ENCODE data around the gene TTLL7.

Gene TTLL7

DNA sequence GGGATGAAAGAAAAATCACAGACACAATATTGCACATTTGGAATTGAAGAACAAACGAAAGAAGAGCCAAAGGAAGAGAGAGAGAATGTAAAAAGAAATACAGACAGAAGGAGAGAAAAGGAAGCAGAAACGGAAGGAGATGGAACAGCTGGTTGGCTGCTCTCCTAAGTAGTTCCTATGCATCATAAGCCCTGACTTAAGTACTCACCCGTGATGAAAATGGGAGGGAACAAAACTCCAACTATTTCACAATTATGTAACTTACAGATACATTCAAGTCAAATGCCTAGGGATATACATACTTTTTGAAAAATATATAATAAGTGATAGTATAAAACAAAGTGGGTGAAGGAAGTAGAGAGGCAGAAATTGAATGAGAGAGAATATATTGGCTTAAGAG lies 88.5 kb downstream of the TTLL7 start:
- H4K20me1 ChIP-seq (ENCODE audit: insufficient read depth, low read length): no peaks in the 10 kb centered on the region
- H3K27ac ChIP-seq (ENCODE audit: low read depth, low read length, poor library complexity, severe bottlenecking): no peak overlapping the region
- no peak overlapping the region for H3K4me2 ChIP-seq (ENCODE audit: low read length)
- H3K9me2 ChIP-seq (ENCODE audit: low read depth, low read length): no peaks in the 10 kb centered on the region
- TF ChIP-seq EZH2 (IDR thresholded peaks at IDR 0.05; ENCODE audit: borderline replicate concordance, low read length): no peak
- TF ChIP-seq, protein P1, sequence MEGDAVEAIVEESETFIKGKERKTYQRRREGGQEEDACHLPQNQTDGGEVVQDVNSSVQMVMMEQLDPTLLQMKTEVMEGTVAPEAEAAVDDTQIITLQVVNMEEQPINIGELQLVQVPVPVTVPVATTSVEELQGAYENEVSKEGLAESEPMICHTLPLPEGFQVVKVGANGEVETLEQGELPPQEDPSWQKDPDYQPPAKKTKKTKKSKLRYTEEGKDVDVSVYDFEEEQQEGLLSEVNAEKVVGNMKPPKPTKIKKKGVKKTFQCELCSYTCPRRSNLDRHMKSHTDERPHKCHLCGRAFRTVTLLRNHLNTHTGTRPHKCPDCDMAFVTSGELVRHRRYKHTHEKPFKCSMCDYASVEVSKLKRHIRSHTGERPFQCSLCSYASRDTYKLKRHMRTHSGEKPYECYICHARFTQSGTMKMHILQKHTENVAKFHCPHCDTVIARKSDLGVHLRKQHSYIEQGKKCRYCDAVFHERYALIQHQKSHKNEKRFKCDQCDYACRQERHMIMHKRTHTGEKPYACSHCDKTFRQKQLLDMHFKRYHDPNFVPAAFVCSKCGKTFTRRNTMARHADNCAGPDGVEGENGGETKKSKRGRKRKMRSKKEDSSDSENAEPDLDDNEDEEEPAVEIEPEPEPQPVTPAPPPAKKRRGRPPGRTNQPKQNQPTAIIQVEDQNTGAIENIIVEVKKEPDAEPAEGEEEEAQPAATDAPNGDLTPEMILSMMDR (IDR thresholded peaks at IDR 0.05; ENCODE audit: low read length): no peak
- H2AFZ ChIP-seq (ENCODE audit: low read length): no peak overlapping the region
- H3K4me3 ChIP-seq (ENCODE audit: low read depth, low read length, poor library complexity, severe bottlenecking): no peak overlapping the region
- H3K9ac ChIP-seq (ENCODE audit: low read length): no peak overlapping the region
- no peaks in the 10 kb centered on the region for H3K27me3 ChIP-seq (ENCODE audit: insufficient read depth, low read length)
- no peaks in the 10 kb centered on the region for H3K9me3 ChIP-seq (ENCODE audit: low read length)
- no peaks in the 10 kb centered on the region for H3K36me3 ChIP-seq (ENCODE audit: insufficient read depth, low read length)
- no peaks in the 10 kb centered on the region for H3K79me2 ChIP-seq (ENCODE audit: insufficient read depth, low read length)
- no peaks in the 10 kb centered on the region for H3K4me1 ChIP-seq (ENCODE audit: insufficient read depth, low read length, severe bottlenecking)
- H3F3A ChIP-seq (ENCODE audit: insufficient read depth, low read length): no peaks in the 10 kb centered on the region

DNA sequence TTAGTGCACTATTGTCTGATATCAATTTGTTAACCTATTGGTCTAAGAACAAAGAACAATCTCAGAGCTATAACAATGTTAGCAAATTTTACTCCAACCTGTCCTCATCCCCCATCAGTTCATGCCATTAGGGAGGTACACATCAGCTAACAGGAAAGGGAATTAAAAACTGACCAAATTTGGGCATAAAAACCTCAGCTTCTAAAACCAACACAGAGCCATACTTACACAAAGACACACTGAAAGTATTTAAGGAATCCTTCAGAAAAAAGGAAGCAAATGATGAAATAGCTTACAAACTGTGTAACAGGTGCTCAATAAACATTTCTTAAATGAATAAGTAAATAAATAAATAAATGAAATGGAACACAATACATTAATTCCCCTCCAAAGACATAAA lies 89.2 kb downstream of the TTLL7 start:
- H3K9me2 ChIP-seq (ENCODE audit: low read depth, low read length): no peaks in the 10 kb centered on the region
- no peaks in the 10 kb centered on the region for H4K20me1 ChIP-seq (ENCODE audit: insufficient read depth, low read length)
- no peaks in the 10 kb centered on the region for H3K9me3 ChIP-seq (ENCODE audit: low read length)
- no peak overlapping the region for H3K4me2 ChIP-seq (ENCODE audit: low read length)
- no peaks in the 10 kb centered on the region for H3F3A ChIP-seq (ENCODE audit: insufficient read depth, low read length)
- no peak overlapping the region for H2AFZ ChIP-seq (ENCODE audit: low read length)
- no peaks in the 10 kb centered on the region for H3K27me3 ChIP-seq (ENCODE audit: insufficient read depth, low read length)
- no peak overlapping the region for H3K9ac ChIP-seq (ENCODE audit: low read length)
- H3K79me2 ChIP-seq (ENCODE audit: insufficient read depth, low read length): no peaks in the 10 kb centered on the region
- no peaks in the 10 kb centered on the region for H3K36me3 ChIP-seq (ENCODE audit: insufficient read depth, low read length)
- no peak overlapping the region for H3K4me3 ChIP-seq (ENCODE audit: low read depth, low read length, poor library complexity, severe bottlenecking)
- H3K4me1 ChIP-seq (ENCODE audit: insufficient read depth, low read length, severe bottlenecking): no peaks in the 10 kb centered on the region
- TF ChIP-seq, protein P1 (IDR thresholded peaks at IDR 0.05; ENCODE audit: low read length): no peak
- TF ChIP-seq EZH2 (IDR thresholded peaks at IDR 0.05; ENCODE audit: borderline replicate concordance, low read length): no peak
- H3K27ac ChIP-seq (ENCODE audit: low read depth, low read length, poor library complexity, severe bottlenecking): no peak overlapping the region

DNA sequence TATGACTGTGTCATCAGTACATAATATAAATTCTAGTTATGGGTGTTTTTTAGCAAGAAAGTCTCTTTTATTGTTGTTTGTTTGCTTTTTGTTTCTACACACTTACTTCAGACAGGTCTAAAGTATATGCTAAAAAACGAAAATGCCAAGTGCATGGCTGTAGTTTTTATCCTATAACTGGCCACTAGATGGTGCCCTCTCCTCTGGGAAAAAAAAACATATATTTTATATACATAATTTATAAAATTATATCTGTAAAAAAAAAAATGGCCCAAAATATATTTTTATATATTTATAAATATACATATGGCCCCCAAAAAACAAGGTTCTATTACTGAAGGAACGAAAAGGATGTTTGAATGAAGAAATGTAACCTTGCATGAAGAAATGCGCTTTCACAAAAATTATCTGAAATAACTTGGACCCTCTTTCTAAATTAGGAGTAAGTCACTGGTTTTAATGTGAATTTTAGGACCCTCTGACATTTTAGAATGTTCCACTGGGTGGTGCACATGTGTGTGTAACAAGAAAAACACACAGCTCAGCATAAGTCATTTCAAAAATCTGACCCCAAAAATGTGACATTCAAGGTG lies 93.5 kb downstream of the TTLL7 start:
- Histone ChIP-seq H3K4me2 (ENCODE audit: low read length) (no peak overlapping the region), H3K4me1 (ENCODE audit: insufficient read depth, low read length, severe bottlenecking) (no peaks in the 10 kb centered on the region), H3K36me3 (ENCODE audit: insufficient read depth, low read length) (no peaks in the 10 kb centered on the region), H2AFZ (ENCODE audit: low read length) (peak overlapping the region; percentile 60; the same call in 1 of the 2 replicates), H3K9me3 (ENCODE audit: low read length) (no peaks in the 10 kb centered on the region), H3F3A (ENCODE audit: insufficient read depth, low read length) (no peaks in the 10 kb centered on the region), H3K27me3 (ENCODE audit: insufficient read depth, low read length) (no peaks in the 10 kb centered on the region), H3K9me2 (ENCODE audit: low read depth, low read length) (no peaks in the 10 kb centered on the region), H3K27ac (ENCODE audit: low read depth, low read length, poor library complexity, severe bottlenecking) (no peak overlapping the region), H4K20me1 (ENCODE audit: insufficient read depth, low read length) (no peaks in the 10 kb centered on the region), H3K79me2 (ENCODE audit: insufficient read depth, low read length) (no peaks in the 10 kb centered on the region), H3K9ac (ENCODE audit: low read length) (no peak overlapping the region), H3K4me3 (ENCODE audit: low read depth, low read length, poor library complexity, severe bottlenecking) (no peak overlapping the region)
- TF ChIP-seq, protein P1 (IDR thresholded peaks at IDR 0.05; ENCODE audit: low read length): peak; percentile 33
- no peak for TF ChIP-seq EZH2 (IDR thresholded peaks at IDR 0.05; ENCODE audit: borderline replicate concordance, low read length)
